ENCODE data around the gene KREMEN1. TPM values are rescaled to one million over a fixed set of nuclear protein-coding genes. Genes with fewer than 3 reads are reported as not detected.
A peak's percentile ranks its signal among the peaks of the same experiment; 100 is the strongest.
"Not testable (repeated sequence)": the region's sequence is repeated elsewhere in the genome, so short reads cannot be mapped to it uniquely, and the experiment has no call there.

KREMEN1 gene
- total RNA-seq, 1 experiment from 2014 or later: 1.4 TPM

DNA sequence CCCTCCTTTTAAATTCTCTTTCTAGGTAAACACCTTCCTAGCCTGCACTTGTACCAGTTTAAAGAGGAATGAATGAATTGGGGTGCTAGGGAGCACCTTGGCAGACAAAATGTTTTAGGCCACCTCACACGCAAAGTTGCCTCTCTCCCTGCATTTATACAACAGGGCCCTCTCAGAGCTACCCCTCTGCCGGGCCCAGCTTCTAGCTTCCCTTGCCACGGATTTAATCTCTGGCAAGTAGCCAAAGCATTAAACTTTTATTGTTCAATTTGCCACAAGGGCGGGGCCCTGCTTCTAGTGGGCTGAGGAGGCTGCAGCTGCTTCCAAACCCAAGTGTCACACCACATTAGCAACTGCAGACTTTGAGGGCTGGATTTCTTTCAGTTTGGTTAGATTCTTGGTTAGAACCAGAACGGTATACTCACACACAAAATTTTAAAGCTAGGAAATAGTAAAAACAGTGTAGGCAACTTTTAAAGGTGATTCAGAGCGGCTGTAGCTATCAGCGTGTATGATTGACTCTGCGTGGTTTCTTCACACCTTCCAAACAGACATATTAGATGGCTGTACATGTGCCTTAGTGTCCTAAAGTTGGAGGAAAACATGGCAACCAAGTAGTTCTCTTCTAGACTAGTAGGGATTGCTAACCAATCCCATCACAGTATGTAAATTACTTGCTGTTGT lies 6.5 kb downstream of the KREMEN1 start:
- no peak for DNase-seq (ENCODE audit: low read depth)

DNA sequence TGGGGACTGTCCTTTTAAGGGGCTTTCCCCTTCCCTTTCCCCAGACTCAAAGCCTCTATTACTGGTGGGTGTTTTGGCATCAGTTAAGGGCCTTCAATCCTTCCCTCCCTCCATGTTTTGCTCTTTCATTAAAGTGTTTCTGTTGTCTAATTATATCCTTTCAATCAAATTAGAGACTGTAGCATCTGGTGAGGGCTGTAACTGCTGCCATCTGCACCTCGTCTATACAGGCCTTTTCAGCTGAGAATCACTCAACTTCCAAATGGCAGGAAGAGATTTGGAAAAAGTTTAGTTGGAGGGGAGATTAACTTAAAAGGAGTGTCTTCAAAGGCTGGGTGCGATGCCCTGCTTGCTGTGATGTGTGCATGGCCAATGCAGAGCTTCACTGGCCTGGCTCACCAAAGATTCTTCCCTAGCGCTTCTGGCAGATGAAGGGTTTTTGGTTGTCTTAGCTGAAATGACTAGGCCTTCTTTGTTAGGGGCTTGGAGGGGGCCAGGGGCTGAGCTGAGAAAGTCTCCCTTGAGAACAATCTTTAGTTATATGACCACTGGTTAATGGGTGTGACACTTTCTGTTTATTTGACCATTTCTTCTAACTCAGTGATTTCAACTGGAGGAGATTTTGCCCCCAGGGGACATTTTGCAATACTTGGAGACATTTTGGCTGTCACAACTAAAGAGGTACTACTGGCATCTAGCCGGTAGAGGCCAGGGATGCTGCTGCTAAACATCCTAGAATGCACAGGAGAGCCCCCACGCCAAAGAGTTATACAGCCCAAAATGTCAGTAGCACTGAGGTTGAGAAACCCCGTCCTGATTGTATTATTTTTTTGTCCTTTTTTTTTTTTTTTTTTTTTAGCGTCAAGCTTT lies 7.5 kb downstream of the KREMEN1 start:
- DNase-seq (ENCODE audit: low read depth): no peak

DNA sequence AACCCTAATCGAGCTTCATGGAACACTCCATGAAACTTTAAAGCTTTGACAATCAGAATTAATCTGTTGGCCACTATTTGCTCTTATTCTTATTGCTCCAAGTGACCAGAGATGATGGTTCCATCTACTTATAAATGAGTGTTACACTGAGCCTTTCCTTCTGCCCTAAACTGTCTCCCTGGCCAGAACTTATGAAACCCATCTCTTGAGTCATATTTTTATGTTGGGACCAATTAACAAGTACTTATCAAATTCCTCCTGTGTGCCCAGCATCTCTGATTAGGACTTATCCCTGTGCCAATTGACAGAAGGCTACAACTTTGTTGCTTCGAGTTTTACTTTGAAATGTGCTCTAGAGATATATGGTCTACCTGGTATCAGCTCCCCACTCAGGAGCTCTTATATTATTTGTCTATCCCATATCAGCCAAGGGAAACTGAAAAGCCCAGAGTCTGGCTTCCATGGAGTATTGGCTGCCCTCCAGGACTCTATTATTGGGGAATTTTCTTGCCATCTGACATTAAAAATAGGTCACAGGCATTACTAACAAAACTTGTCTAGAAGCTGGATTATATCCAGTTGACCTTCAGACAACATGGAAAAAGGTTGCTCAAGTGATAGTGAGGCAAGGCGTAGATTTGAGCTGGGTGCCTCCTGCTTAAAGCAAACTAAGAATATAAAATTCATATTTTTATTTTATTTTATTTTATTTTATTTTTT lies 8.8 kb downstream of the KREMEN1 start:
- DNase-seq (ENCODE audit: low read depth): no peak

DNA sequence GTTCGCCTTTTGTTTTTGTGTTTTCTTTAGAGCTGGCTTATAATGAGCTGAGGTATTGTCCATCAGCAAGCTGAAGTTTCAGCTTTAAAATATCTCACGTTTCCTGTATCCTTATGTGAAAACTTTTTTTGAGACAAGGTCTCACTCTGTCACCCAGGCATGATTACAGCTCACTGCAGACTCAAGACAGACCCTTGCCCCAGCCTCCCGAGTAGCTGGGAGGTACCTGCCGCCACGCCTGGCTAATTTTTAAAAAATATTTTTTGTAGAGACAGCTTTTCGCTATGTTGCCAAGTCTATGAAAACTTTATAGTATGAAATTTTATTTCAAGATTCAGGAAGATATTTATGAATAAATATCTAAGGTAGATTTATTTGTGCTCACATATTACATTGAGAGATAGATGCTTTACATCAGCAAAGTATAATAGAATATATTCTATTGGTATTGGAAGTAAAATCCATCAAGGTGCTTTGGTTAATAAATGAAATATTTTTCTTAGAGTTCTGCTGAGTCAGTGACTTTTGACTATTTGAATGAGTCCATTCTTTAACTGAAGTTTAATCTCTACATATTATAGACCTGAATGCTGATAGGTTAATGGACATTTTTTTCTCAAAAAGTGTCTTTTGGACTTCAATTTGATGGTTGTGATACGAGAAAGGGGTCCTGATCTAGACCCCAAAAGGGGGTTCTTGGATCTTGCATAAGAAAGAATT lies 10.2 kb downstream of the KREMEN1 start:
- DNase-seq (ENCODE audit: low read depth): no peak

DNA sequence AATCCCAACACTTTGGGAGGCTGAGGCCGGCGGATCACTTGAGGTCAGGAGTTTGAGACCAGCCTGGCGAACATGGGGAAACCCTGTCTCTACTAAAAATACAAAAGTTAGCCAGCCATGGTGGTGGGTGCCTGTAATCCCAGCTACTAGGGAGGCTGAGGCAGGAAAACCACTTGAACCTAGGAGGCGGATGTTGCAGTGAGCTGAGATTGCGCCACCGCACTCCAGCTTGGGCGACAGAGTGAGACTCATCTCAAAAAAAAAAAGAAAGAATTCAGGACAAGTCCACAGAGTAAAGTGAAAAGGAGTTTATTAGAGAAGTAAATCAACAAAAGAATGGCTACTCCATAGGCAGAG lies 10.7 kb downstream of the KREMEN1 start:
- DNase-seq (ENCODE audit: low read depth): not testable (repeated sequence)

DNA sequence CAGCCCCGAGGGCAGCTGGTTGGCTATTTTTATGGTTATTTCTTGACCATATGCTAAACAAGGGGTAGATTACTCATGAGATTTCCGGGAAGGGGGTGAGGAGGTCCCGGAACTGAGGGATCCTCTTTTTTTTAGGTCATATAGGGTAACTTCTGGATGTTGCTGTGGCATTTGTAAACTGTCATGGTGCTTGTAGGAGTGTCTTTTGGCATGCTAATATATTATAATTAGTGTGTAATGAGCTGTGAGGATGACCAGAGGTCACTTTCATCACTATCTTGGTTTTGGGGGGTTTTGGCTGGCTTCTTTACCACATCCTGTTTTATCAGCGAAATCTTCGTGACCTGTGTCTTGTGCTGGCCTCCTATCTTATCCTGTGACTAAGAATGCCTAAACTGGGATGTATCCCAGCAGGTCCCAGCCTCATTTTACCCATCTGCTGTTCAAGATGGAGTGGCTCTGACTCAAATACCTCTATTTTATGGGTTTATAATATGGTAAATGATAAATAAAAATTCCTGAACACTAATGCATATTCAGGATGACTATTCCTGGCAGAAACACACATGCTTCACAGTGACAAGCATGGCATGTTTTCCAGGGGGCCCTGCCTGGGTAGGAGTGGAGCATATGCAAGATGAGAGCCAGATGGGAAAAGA lies 11.2 kb downstream of the KREMEN1 start:
- DNase-seq (ENCODE audit: low read depth): peak; percentile 25

DNA sequence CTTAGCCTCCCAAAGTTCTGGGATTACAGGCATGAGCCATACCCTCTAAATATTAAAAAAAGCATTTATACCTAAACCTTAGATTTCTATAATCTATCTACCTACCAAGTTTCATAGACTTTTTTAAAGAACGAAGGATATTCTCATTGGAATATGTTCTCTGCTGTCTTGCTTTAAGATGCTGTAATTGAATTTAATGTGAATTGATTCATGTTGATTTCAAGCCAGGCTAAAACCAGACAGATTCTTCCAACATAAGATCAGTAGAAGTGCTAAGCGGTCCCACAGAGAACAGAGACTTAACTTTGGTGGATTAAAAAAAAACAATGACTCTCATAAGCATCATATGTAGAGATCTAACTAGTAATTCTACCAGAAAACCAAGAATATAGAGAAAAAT lies 14.2 kb downstream of the KREMEN1 start:
- DNase-seq (ENCODE audit: low read depth): no peak

DNA sequence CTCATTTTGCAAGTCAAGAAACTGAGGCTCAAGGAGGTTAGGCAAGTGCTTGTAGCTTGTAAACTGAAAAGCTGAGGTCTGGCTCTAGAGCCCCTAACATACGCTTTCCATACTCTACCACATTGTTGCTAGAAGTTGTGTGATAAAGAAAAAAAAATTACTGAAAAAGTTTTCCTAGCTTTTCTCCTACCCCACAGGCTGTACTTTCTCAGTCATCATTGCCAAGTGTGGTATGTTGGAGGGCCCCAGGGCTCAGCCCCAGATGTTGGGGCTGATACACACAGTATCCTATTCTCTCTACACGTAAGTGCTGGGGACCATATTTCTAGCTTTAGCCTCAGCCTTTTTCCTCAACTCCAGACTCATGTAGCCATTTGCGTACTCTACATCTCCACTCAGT lies 16.0 kb downstream of the KREMEN1 start:
- no peak for DNase-seq (ENCODE audit: low read depth)

DNA sequence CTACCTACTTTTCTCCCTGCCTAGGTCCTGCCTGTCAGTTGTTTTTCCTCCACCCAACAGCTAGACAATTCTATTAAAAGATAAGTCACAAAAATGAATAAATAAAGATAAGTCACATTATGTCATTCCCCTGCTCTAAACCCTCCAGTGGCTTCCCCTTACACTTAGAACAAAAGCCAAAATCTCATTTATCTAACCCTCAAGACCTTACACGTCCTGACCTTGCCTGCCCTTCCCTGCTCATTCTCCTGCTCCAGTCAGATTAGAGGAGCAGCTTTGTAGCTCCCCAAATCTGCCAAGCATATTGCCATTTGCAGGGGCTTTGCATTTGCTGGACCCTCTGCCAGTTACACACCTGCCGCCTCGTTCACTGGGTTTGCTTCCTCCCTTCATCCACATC lies 16.7 kb downstream of the KREMEN1 start:
- no peak for DNase-seq (ENCODE audit: low read depth)

DNA sequence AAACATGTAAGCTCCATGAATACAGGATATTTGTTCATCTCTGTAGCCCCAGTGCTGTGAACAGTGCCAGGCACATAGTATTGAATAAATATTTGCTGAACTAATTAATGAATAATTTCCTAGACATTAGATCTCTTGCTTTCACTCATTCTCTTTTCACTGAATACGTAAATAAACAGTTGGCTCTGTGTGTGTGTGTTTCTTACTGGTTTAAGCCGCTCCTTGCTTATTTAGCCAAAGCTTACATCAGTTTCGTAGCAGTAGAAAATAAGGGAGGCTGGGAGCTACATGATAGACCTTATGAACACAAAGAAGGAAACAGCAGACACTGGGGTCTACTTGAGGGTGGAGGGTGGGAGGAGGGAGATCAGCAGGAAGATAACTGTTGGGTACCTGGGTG lies 17.2 kb downstream of the KREMEN1 start:
- no peak for DNase-seq (ENCODE audit: low read depth)

DNA sequence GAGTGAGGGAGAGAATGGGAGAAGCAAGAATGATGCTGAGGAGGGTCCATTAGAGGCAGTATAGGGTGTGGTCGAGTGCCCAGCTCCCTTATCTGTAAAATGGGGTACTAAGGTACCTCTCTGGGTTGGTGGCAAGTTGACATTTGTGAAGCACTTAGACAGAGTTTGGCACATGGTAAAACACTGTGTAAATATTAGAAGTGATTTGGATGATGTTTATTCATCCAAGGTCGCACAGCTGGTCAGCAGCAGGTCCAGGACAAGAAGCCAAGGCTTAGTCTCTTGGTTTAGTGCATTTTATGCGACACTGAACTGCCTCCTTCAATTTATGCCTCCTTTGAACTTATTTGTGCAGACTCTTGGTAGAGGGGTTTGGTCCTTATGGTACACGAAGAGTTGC lies 19.4 kb downstream of the KREMEN1 start:
- DNase-seq (ENCODE audit: low read depth): no peak

DNA sequence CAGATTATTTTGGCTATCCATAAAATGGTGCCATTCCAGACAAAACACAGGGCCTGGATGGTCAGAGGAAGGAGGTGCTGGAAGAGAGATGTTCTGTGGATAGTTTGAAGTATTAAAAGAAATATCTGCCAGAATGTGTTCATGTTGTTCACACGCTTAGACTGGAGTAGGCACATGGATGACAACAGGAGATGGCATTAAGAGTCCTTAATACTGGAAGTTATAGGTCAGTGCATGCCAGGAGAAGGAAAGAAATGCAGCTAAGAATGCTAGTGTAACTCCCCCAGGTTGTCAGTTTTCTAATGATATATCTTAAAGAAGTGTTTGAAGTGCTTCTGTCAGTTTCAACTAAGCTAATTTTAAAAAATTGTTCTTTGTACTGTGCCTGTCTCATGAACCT lies 20.2 kb downstream of the KREMEN1 start:
- no peak for DNase-seq (ENCODE audit: low read depth)

DNA sequence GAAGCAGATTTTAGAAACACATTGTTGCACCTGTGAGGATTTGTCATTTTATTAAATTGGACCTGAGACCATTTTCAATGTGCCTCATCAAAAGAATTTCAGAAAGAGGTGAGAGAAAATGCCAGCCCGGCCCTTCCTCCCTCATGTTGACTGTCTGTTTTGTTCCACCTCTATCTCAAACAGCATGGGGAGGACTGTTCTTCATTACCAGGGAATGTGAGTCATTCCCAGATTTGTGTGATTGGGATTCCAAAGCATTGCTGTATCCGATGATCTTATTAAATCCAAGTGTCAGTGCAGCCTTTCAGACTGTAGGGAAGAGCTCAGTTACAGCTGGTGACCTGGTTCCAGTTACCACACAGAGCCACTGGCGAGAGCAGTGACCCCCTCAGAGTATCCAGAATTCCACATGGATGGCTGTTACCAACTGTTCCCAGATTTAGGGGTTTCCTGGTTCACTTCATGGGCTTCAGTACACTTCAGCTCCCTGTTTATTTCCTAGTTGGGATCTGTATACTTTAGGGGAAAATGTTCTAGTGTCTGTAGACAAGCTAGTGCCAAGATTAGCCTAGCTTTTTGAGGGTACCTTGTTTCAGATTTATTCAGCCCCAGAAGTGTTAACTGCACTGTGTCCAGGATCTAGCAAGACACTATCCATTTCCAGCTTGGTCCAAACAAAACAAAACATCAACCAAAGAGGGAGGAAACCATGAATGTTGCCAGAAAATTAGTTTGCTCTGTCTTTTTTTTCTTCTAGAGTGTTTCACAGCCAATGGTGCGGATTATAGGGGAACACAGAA lies 20.9 kb downstream of the KREMEN1 start:
- peak; percentile 37 for DNase-seq (ENCODE audit: low read depth)

DNA sequence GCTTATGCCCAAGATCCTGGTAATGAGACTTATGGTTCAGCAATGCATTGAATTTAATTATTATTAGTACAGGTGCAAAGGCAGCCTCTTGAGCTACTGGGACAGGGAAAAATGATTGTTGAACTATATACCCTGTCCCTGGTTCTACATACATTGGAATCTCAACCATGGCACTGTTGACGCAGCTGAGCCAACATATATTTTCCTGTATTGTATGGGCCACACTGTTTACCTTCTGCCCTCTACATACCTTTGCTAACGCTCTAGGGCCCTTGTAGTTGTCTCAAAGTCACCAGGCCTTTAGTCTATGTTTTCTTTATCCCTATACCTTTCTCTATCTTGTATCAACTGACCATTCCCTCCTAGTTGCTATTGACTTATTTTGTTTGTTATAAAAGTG lies 22.6 kb downstream of the KREMEN1 start:
- no peak for DNase-seq (ENCODE audit: low read depth)

DNA sequence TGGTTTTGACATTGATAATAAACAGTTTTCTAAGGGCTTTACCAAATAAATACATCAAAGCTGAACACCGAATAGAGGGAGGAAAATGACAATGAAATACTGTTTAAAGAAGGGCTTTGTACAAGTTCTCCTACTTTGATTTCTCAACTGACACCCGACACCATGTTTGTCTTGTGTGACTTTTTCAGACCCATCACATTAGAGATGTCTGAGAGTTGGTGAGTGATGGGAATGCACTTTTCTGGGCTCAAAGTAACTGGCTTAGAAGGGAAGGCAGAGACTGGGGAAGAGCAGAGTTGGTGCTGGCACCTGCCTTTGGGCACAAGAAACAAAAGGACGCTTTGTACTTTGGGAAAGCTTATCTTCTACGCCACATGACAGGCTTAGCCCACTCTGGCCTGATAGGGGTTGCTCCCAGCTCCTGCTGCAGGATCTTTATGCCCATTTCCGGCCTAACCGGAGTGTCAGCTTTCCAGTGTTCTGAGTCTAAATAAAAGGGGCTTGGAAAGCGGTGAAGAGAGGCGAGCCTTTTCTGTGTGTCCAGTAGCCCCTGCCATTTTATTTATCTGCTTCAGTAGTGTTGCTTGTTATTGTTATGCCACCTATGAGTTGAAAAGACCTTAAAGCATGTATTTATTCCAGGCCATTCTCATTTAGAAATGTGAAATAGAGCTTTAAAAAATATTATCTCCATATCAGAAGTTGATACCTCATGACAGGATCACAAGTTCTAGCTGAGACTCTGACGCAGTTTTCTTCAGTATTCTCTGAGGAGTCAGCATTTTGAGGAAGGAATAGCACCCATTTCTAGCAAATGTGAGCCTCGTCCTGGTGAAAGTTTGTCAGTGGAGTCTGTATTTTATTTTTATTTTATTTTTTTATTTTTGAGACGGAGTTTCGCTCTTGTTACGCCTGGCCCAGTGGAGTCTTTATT lies 24.2 kb downstream of the KREMEN1 start:
- DNase-seq (ENCODE audit: low read depth): no peak

DNA sequence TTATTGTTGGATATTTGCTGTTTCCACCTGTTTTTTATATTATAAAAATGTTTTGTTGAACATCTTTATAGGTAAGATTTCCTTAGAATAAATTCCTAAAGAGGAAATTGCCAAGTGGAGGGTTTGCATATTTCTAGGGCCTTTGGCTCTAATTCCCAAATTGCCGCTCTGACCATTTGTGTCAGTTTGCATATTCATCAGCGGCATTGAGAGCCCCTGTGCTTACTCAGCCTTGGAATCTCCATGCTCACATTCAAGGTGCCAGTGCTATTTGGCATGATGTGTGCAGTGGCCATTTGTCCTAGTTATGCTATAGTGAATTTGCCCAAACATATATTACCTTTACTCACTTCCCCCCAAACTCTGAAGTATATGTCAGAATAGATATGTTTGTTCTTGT lies 25.5 kb downstream of the KREMEN1 start:
- no peak for DNase-seq (ENCODE audit: low read depth)

DNA sequence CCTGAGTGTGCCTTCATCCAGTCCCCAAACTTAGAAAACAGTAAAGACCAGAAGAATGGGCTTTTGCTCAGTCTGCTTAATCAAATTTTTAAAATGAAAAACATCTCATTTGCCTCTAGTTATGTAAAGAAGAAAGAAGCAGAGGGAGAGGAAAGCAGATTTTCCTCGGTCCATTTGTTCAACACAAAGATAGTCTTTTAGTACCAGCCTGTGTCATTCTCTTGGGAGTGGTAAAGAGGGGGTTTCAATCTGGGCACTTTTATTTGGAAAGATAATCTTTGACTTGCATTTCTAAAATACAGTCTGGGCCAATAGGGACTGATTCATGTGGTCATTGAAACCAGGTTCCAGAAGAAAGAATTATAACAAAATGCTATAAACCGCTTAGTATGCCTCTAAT lies 29.5 kb downstream of the KREMEN1 start:
- DNase-seq (ENCODE audit: low read depth): no peak

DNA sequence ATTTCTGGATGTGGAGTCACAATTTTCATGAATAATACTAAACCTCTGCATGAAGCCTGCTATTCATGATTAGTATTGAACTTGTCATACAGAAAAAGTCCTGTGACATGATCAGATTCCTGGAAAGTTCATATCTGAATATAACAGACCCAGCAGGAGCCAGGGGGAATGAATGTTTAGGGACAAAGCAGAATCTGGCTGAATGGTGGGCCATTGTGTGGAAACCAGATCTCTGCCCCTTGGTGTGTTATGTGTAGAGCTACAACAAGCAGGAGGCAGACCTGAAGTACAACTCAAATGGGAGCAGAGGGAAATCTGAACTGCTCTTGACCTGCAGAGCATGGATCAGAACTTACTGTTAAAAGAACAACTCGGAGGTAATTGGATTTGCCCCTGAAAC lies 30.3 kb downstream of the KREMEN1 start:
- DNase-seq (ENCODE audit: low read depth): no peak

DNA sequence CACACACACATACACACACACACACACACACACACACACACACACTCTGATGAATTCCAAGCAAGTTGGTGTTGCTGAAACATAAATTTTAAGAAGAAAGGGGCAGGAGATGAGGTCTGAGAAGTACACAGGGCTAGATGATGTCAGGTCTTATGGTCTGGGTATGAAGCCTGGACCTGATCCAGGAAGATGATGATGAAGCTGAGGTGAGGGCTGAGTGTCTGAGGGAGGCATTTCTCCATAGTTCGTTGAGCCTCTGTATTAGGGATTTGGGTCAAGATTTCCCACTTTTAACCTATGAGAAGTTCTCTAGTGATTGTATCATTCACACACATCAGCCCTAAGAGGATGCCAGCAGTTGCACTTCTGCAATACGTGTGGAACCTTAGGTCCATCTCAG lies 32.6 kb downstream of the KREMEN1 start:
- DNase-seq (ENCODE audit: low read depth): no peak

DNA sequence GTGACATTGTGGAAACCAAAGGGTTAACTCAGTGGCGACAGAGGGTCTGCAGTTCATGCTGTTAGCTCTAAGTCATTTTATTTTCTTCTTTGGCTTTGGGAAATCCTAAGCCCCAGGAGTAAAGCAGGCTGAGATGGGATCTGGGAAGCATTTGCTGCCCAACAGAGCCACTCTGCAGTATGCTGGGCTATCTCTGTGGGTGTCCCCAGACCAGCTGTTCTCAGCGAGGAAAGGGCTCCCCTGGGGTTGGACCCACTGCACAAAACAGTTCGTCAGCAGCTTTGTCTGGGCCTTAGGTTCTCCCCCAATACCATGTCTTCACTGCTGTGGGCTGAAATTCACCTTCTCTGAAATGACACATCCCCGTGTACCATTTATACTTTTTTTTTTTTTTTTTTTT lies 34.0 kb downstream of the KREMEN1 start:
- no peak for DNase-seq (ENCODE audit: low read depth)
